ENCODE measurements around the gene RAD51AP2.

Gene RAD51AP2

DNA sequence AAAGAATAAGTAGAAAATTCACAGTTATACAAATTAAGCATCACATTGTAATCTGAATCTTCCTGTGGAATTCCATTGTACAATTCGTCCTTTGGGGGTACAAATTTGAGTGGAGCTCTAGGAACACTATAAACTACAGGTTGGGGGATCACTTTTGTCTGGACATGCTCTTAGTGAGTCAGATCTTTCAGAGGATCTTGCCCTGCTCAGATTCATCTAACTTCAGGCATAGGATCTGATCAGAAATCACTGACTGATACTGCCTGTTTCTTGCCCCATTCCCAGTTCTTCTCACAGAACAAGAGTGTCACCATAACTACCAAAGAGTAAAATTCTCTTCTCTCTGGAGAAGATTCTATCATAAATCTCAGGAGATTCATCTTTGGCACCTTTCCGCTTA lies 11.5 kb upstream of the RAD51AP2 start:
- TF ChIP-seq, protein P1, sequence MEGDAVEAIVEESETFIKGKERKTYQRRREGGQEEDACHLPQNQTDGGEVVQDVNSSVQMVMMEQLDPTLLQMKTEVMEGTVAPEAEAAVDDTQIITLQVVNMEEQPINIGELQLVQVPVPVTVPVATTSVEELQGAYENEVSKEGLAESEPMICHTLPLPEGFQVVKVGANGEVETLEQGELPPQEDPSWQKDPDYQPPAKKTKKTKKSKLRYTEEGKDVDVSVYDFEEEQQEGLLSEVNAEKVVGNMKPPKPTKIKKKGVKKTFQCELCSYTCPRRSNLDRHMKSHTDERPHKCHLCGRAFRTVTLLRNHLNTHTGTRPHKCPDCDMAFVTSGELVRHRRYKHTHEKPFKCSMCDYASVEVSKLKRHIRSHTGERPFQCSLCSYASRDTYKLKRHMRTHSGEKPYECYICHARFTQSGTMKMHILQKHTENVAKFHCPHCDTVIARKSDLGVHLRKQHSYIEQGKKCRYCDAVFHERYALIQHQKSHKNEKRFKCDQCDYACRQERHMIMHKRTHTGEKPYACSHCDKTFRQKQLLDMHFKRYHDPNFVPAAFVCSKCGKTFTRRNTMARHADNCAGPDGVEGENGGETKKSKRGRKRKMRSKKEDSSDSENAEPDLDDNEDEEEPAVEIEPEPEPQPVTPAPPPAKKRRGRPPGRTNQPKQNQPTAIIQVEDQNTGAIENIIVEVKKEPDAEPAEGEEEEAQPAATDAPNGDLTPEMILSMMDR (conservative IDR thresholded peaks at IDR 0.05): no peak
- no peak for TF ChIP-seq ZFX (IDR thresholded peaks at IDR 0.05)
- no peak overlapping the region for H3K27ac ChIP-seq

- TF ChIP-seq, protein P1 (conservative IDR thresholded peaks at IDR 0.05): no peak
- no peak for TF ChIP-seq ZFX (IDR thresholded peaks at IDR 0.05)
- H3K27ac ChIP-seq: no peak overlapping the region
Measured at GRCh38 chr2:17522303-17522702, 4.1 kb upstream of the RAD51AP2 start.

DNA sequence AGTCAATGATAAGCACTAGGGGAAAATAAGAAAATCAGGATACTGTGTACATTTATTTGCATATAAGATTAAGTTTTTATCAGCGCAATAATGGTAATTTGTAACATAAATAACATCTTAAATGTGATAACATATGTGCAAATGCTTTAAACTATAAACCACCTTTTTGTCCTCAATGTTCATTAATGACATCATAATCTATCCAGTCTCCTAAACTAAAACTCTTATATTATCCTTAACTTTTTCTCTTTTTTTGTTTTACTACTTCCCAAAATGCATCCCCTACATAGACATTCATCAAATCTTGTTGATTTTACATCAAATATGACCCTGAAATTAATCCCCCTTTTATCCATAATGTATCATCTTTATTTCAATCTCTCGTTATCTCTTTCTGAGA lies 3.4 kb upstream of the RAD51AP2 start:
- no peak overlapping the region for H3K27ac ChIP-seq
- TF ChIP-seq, protein P1 (conservative IDR thresholded peaks at IDR 0.05): no peak
- TF ChIP-seq ZFX (IDR thresholded peaks at IDR 0.05): no peak

- TF ChIP-seq, protein P1 (conservative IDR thresholded peaks at IDR 0.05): no peak
- TF ChIP-seq ZFX (IDR thresholded peaks at IDR 0.05): no peak
Measured at GRCh38 chr2:17520761-17521160, 2.5 kb upstream of the RAD51AP2 start.

GRCh38 chr2:17519486-17519885 lies 1.2 kb upstream of the RAD51AP2 start:
- TF ChIP-seq ZFX (IDR thresholded peaks at IDR 0.05): no peak
- TF ChIP-seq, protein P1 (conservative IDR thresholded peaks at IDR 0.05): no peak
- H3K27ac ChIP-seq: no peak overlapping the region

More at GRCh38 chr2:17520761-17521160, 2.5 kb upstream of the RAD51AP2 start:
- H3K27ac ChIP-seq: no peak overlapping the region

- no peak for TF ChIP-seq ZFX (IDR thresholded peaks at IDR 0.05)
- TF ChIP-seq, protein P1 (conservative IDR thresholded peaks at IDR 0.05): no peak
- no peak overlapping the region for H3K27ac ChIP-seq
Measured at GRCh38 chr2:17517481-17518211, 594 bp downstream of the RAD51AP2 start.

DNA sequence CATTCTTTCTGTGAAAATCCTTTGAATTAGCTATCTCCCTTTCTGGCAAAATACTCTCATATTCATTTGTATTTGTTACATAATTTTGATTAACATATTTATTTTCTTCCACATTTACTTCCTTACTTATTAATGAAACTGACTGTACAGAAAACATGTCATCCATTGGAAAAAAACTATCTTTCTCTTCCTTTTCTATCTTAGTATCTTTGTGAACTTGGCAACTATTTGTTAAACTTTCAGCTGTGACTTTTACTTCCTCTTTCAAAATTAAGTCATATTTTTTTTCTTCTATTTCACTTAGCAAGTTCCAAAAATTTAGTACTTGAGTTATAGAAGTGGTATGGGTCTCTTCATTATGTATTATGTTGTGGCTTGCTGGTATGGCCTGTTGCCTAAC lies 2.6 kb downstream of the RAD51AP2 start:
- no peak overlapping the region for H3K27ac ChIP-seq

More for the DNA sequence above, 2.6 kb downstream of the RAD51AP2 start:
- no peak for TF ChIP-seq ZFX (IDR thresholded peaks at IDR 0.05)
- TF ChIP-seq, protein P1 (conservative IDR thresholded peaks at IDR 0.05): no peak
